HG03066 (cell line): ENCODE measurements around the gene HSPA12A.

Experiments
- ATAC-seq: cut with Tn5 transposase; IDR thresholded peaks from one replicate; pipeline ENCODE4 v1.9.1; 2021; ENCODE audit warnings: low read depth; ENCODE audit not compliant: unreplicated experiment

Gene HSPA12A

GRCh38 chr10:116742367-116743265 lies at the start of gene HSPA12A:
HSPA12A (minus strand) TSS chr10:116742566; CDS start chr10:116742469, 97 bp downstream.
- ATAC-seq = peak; percentile 85

- ATAC-seq = no peak
Observed at GRCh38 chr10:116791241-116791640, 48.9 kb upstream of the HSPA12A start.

GRCh38 chr10:116787893-116788665 lies 45.7 kb upstream of the HSPA12A start:
- peak; percentile 82 for ATAC-seq

GRCh38 chr10:116787053-116787659 lies 44.8 kb upstream of the HSPA12A start:
- ATAC-seq = no peak

GRCh38 chr10:116785867-116786266 lies 43.5 kb upstream of the HSPA12A start:
- ATAC-seq = no peak

- no peak for ATAC-seq
Observed at GRCh38 chr10:116785282-116785681, 42.9 kb upstream of the HSPA12A start.

- ATAC-seq = no peak
Observed at GRCh38 chr10:116784651-116785050, 42.3 kb upstream of the HSPA12A start.

- no peak for ATAC-seq
Observed at GRCh38 chr10:116784035-116784434, 41.7 kb upstream of the HSPA12A start.

- no peak for ATAC-seq
Observed at GRCh38 chr10:116783011-116783655, 40.8 kb upstream of the HSPA12A start.

- ATAC-seq = no peak
Observed at GRCh38 chr10:116781370-116781884, 39.1 kb upstream of the HSPA12A start.

GRCh38 chr10:116780691-116781205 lies 38.4 kb upstream of the HSPA12A start:
- ATAC-seq = no peak

- ATAC-seq = no peak
Observed at GRCh38 chr10:116779076-116779687, 36.8 kb upstream of the HSPA12A start.

- no peak for ATAC-seq
Observed at GRCh38 chr10:116777006-116777405, 34.6 kb upstream of the HSPA12A start.

- no peak for ATAC-seq
Observed at GRCh38 chr10:116775488-116776400, 33.4 kb upstream of the HSPA12A start.

- ATAC-seq = no peak
Observed at GRCh38 chr10:116774728-116775151, 32.4 kb upstream of the HSPA12A start.

- no peak for ATAC-seq
Observed at GRCh38 chr10:116772909-116773705, 30.7 kb upstream of the HSPA12A start.

- ATAC-seq = no peak
Observed at GRCh38 chr10:116771959-116772585, 29.7 kb upstream of the HSPA12A start.
